Stimulated activated CD4-positive, alpha-beta T cell treated with anti-CD3 and anti-CD28 coated beads, TNF-alpha, amount 100 ng/mL, for 48 hours (primary cell): Measurements from ENCODE around the gene SHKBP1.

ENCODE experiments used
- DNase-seq, 3 donors: peaks; one replicate each; pipeline ENCODE4 v3.0.0-alpha.2; 2020; ENCODE audit warnings: low read depth in 3 of 3

Gene SHKBP1

GRCh38 chr19:40601134-40601974 lies 24.7 kb downstream of the SHKBP1 start, which contains the start of gene LTBP4:
TSS of gene LTBP4 (plus strand) at chr19:40601369. CDS start at chr19:40601388, 19 bp downstream.
- no peak for DNase-seq

DNA sequence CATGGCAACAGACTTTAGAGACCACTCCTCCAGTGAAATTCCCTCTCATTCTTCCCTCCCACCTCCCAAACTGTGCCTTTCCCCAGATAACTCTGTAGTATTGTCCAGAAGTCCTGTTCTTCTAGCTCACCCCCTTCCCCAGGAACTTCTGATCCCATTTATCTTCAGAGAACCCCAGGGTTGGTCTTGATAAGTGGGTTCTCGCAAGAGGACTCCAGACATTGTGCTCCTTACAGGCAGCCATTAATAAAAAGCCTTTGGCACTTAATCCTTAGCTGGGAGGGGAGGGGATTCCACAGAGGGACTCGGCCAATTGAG lies 26.4 kb downstream of the SHKBP1 start:
- no peak for DNase-seq

DNA sequence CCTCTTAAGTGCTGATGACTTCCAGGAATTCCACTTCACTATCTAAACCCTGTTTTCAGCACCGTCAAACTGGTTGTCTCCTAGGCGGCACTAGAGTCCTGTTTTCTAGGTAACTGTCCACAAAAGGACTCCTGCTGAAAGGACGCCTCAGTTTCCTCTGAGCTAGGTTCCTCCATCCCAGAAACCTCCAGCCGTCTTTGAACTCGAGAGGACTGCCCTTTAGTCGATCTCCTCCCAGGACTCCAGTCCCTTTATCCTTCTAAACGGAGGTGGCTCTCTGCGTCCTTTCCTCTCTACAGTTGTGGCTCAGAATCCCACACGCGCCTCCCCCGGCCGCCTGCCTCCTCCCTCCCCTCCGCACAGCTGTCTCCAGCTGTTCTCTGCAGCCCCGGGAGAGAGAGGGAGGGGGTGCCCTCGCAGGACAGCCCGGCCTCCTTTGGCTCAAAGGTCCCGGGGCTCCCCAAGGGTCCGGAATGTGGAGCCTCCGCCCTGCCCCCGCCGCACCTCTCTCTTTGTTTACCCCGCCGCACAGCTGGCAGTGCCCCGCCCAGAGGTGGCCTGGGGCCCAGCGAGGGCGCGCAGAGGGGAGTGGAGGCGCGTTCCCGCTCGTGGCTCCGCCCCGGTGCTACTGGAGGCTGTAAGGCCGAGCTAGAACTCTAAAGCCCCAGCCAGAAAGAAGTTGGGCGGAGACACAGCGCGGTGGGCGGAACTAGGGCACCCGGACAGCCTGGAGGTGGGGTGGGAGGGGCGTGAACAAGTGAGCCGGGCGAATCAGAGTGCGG lies 26.9 kb downstream of the SHKBP1 start:
- peak; percentile 91 to 99 (median 96) for DNase-seq

GRCh38 chr19:40604171-40604646 lies 27.5 kb downstream of the SHKBP1 start:
- DNase-seq: no peak

GRCh38 chr19:40604647-40605215 lies 28.1 kb downstream of the SHKBP1 start:
- no peak for DNase-seq

GRCh38 chr19:40605216-40605971 lies 28.7 kb downstream of the SHKBP1 start:
- peak in 2 of 3 donors; percentile 50 to 65 for DNase-seq

GRCh38 chr19:40607311-40608239 lies 30.9 kb downstream of the SHKBP1 start:
- no peak for DNase-seq

GRCh38 chr19:40608240-40608621 lies 31.6 kb downstream of the SHKBP1 start:
- no peak for DNase-seq

DNA sequence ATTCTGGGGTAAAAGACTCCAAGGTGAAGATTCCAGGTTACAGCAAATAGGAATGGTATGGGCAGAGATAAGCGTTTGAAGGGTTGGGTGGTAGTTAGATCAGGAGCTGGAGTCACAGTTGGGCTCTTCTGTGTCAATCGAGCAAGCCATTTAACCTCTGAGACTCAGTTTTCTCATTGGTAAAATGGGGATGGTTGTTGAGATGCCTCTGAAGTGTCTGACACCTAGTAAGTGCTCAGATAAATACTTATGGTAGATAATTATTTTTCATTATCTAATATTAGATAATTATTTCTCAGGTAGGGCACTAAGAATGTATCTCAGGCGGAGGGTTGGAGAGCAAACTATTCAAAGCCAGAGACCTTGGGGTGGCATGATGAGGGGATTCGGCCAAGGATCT lies 32.3 kb downstream of the SHKBP1 start:
- no peak for DNase-seq

- peak; percentile 88 to 97 (median 91) for DNase-seq
Measured at GRCh38 chr19:40609561-40610395, 33.1 kb downstream of the SHKBP1 start.

DNA sequence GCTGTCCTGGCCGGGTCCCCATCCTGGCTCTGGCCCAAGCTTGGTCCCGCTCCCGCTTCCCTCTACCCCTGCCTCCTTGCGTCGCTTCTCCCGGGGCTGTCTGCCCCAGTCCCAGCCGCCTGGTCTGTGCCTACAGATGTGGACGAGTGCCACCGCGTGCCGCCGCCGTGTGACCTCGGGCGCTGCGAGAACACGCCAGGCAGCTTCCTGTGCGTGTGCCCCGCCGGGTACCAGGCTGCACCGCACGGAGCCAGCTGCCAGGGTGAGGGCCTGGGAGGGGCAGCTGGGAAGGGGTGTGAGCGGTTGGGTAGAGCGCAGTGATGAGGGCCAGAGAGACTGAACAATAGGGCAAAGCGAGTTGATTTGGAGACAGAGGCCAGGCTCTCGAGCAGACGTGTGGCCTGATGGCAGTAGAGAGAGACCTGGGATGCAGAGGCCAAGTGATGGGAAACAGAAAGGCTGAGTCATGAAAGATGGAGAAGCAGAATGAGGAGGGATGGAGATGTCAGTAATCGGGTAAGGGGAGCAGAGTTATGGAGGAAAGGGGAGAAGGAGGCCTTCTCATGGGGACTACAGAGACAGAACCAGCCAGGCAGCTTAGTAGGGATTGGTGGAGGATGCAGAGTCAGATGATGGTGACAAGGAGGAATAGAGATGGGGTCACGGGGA lies 33.9 kb downstream of the SHKBP1 start:
- DNase-seq: no peak

DNA sequence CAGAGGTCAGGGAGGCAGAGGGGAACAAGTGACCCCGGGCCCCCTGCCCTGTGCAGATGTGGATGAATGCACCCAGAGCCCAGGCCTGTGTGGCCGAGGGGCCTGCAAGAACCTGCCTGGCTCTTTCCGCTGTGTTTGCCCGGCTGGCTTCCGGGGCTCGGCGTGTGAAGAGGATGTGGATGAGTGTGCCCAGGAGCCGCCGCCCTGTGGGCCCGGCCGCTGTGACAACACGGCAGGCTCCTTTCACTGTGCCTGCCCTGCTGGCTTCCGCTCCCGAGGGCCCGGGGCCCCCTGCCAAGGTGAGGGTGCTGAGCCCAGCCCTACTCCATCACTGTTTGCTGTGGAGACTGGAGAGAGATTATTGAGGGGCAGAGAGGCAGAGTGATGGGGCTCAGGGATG lies 34.4 kb downstream of the SHKBP1 start:
- DNase-seq: no peak

DNA sequence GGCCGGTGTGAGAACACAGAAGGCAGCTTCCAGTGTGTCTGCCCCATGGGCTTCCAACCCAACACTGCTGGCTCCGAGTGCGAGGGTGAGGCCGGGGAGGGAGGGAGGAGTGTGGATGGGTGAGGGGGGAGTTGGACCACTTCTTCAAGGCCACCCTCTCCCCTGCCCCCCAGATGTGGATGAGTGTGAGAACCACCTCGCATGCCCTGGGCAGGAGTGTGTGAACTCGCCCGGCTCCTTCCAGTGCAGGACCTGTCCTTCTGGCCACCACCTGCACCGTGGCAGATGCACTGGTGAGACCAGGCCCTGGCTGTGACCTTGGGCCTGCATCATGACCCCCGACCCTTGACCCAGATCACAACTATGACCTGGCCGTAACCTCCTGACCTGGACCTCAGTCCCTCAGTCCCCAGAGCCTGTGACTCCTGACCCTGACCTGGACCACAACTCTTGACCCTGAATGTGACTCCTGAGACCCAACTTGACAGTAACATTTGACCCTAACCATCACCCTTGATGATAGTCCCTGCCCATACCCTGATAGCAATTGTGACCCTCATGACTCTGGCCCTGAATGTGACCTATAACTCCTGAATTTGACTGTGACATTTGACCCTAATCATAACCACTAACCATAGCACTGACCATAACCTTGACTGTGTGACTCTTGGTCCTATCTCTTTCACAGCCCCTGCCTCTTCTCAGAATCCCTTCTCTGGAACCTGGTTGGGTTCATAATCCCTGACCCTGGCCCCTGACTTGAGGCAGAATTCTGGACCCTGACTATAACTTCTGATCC lies 35.4 kb downstream of the SHKBP1 start:
- no peak for DNase-seq

DNA sequence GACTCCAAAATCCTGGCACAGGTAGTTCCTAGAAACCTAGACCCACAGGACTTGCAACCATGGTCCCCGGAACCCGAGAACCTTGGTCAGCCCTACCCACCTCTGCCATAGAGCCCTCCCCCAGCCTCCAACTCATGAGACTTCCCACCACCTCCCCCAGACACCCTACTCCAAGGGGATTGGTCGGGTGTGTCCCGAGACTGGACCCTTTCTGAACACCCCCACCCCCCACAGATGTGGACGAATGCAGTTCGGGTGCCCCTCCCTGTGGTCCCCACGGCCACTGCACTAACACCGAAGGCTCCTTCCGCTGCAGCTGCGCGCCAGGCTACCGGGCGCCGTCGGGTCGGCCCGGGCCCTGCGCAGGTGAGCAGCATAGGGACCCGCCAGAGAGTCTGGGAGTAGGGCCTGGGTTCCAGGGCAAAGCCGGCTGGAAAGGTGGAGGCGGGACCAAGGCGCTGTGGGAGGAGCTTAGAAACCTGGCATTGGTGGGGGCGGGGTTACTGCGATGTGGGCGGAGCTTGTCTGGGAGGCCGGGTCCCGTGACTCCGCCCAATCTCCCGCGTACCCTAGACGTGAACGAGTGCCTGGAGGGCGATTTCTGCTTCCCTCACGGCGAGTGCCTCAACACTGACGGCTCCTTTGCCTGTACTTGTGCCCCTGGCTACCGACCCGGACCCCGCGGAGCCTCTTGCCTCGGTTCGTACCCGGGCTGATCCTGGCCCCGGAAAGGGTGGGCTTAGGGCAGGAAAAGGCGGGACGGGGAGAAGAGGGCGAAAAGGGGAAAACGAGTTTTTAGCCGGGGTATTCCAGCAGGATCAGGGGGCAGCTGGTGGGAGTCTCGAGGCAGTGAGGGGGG lies 36.4 kb downstream of the SHKBP1 start:
- peak; percentile 74 to 90 (median 74) for DNase-seq

- peak; percentile 74 to 90 (median 84) for DNase-seq
Measured at GRCh38 chr19:40613690-40614621, 37.3 kb downstream of the SHKBP1 start.
